PFSK-1 (cell line): ENCODE data around the gene CYB5B.

Experiments
- TAF1 ChIP-seq: IDR thresholded peaks from 2 replicates; pipeline ENCODE4 v1.6.1; 2012; ENCODE audit warnings: low read length, control low read depth, borderline replicate concordance; ENCODE audit not compliant: insufficient read depth
- TF ChIP-seq, protein P1 (sequence below), 2 experiments: IDR thresholded peaks; 2 replicates each; pipeline versions ENCODE4 v1.6.1 to v1.8.0; 2011 to 2012; ENCODE audit warnings: low read depth in 2 of 2, low read length in 2 of 2, control low read depth in 1 of 2, inconsistent platforms in 1 of 2, mild to moderate bottlenecking in 1 of 2, moderate library complexity in 1 of 2; ENCODE audit not compliant: insufficient read depth in 1 of 2

DNA sequence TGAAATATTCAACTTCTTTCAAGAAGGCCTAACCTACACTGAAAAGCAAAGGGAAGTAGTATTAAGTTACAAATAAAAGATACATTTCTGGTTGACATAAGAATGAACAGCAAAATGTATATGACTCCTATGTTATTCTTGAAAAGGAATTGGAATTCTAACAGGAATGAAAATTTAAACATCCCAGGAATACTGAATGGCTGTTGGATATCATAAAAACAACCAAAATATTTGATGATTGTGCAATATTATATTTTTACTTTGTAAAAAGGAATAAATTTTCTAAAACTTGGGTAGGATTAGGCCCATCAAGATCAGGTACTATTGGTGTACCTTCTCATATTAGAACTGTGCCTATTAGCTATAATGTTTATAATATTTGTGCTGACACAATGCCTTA lies 50.0 kb downstream of the CYB5B start:
- TF ChIP-seq TAF1 = no peak
- TF ChIP-seq, protein P1, sequence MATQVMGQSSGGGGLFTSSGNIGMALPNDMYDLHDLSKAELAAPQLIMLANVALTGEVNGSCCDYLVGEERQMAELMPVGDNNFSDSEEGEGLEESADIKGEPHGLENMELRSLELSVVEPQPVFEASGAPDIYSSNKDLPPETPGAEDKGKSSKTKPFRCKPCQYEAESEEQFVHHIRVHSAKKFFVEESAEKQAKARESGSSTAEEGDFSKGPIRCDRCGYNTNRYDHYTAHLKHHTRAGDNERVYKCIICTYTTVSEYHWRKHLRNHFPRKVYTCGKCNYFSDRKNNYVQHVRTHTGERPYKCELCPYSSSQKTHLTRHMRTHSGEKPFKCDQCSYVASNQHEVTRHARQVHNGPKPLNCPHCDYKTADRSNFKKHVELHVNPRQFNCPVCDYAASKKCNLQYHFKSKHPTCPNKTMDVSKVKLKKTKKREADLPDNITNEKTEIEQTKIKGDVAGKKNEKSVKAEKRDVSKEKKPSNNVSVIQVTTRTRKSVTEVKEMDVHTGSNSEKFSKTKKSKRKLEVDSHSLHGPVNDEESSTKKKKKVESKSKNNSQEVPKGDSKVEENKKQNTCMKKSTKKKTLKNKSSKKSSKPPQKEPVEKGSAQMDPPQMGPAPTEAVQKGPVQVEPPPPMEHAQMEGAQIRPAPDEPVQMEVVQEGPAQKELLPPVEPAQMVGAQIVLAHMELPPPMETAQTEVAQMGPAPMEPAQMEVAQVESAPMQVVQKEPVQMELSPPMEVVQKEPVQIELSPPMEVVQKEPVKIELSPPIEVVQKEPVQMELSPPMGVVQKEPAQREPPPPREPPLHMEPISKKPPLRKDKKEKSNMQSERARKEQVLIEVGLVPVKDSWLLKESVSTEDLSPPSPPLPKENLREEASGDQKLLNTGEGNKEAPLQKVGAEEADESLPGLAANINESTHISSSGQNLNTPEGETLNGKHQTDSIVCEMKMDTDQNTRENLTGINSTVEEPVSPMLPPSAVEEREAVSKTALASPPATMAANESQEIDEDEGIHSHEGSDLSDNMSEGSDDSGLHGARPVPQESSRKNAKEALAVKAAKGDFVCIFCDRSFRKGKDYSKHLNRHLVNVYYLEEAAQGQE (IDR thresholded peaks at IDR 0.05; ENCODE audit: insufficient read depth in 1 of 2, low read depth in 2 of 2, low read length in 2 of 2) = no peak
